Hematopoietic multipotent progenitor cell treated with erythropoietin and hydrocortisone succinate and interleukin-3 and kit ligand, for 6 days (in vitro differentiated cells): ENCODE results near the gene ATCAY.
"Not testable (repeated sequence)": the region's sequence is repeated elsewhere in the genome, so short reads cannot be mapped to it uniquely, and the experiment has no call there.

Experiments
- DNase-seq: peaks from one replicate; pipeline ENCODE4 v3.0.0-alpha.2; 2015

Gene ATCAY

GRCh38 chr19:3857449-3858003, 23.0 kb upstream of the ATCAY start:
- no peak for DNase-seq

GRCh38 chr19:3860499-3860898, 20.0 kb upstream of the ATCAY start:
- DNase-seq: no peak

- DNase-seq: no peak
Observed at GRCh38 chr19:3862826-3863500, 17.5 kb upstream of the ATCAY start.

- DNase-seq: no peak
Observed at GRCh38 chr19:3863648-3864047, 16.8 kb upstream of the ATCAY start.

- DNase-seq: no peak
Observed at GRCh38 chr19:3866910-3867638, 13.4 kb upstream of the ATCAY start.

- DNase-seq: no peak
Observed at GRCh38 chr19:3867971-3868769, 12.3 kb upstream of the ATCAY start.

- DNase-seq: peak; percentile 23
Observed at GRCh38 chr19:3868770-3869456, 11.6 kb upstream of the ATCAY start, which contains the start of gene ZFR2. TSS of gene ZFR2 (minus strand) at chr19:3869038. CDS start at chr19:3869017, 21 bp downstream.

GRCh38 chr19:3873151-3873550, 7.3 kb upstream of the ATCAY start:
- DNase-seq: no peak

GRCh38 chr19:3874695-3875094, 5.8 kb upstream of the ATCAY start:
- DNase-seq: not testable (repeated sequence)

- no peak for DNase-seq
Observed at GRCh38 chr19:3879656-3880055, 829 bp upstream of the ATCAY start.

GRCh38 chr19:3881272-3882040, 971 bp downstream of the ATCAY start:
- no peak for DNase-seq

GRCh38 chr19:3882041-3882384, 1.5 kb downstream of the ATCAY start:
- DNase-seq: no peak

- DNase-seq: no peak
Observed at GRCh38 chr19:3890591-3890990, 10.1 kb downstream of the ATCAY start.

- no peak for DNase-seq
Observed at GRCh38 chr19:3893509-3894179, 13.2 kb downstream of the ATCAY start.

- DNase-seq: not testable (repeated sequence)
Observed at GRCh38 chr19:3894959-3895358, 14.5 kb downstream of the ATCAY start.

GRCh38 chr19:3895788-3896187, 15.3 kb downstream of the ATCAY start:
- no peak for DNase-seq

- DNase-seq: no peak
Observed at GRCh38 chr19:3897936-3898335, 17.5 kb downstream of the ATCAY start.

GRCh38 chr19:3898426-3898825, 17.9 kb downstream of the ATCAY start:
- DNase-seq: no peak

GRCh38 chr19:3899531-3900294, 19.2 kb downstream of the ATCAY start:
- no peak for DNase-seq

- no peak for DNase-seq
Observed at GRCh38 chr19:3902317-3902973, 22.0 kb downstream of the ATCAY start.
